Neural crest cell (in vitro differentiated cells): ENCODE results near the gene CENPM. TPM values are rescaled to one million over a fixed set of nuclear protein-coding genes. Genes with fewer than 3 reads are reported as not detected.

Experiments used
- DNase-seq: peaks from one replicate; pipeline ENCODE4 v3.0.0; 2021; ENCODE audit warnings: low read depth, mixed read lengths, low spot score
- H3K27ac Mint-ChIP-seq: one replicate; pipeline ENCODE4 v1.8.0; 2021; ENCODE audit warnings: mild to moderate bottlenecking, mixed read lengths; ENCODE audit not compliant: unreplicated experiment
- H3K27me3 Mint-ChIP-seq: 2 replicates; pipeline ENCODE4 v1.8.0; 2021; ENCODE audit warnings: low read depth, mild to moderate bottlenecking, mixed read lengths
- H3K36me3 Mint-ChIP-seq: 2 replicates; pipeline ENCODE4 v1.8.0; 2021; ENCODE audit warnings: low read depth, mild to moderate bottlenecking, mixed read lengths
- H3K4me1 Mint-ChIP-seq: 2 replicates; pipeline ENCODE4 v1.8.0; 2021; ENCODE audit warnings: mixed read lengths
- H3K4me3 Mint-ChIP-seq: one replicate; pipeline ENCODE4 v1.8.0; 2021; ENCODE audit warnings: mild to moderate bottlenecking, mixed read lengths
- H3K9me3 Mint-ChIP-seq: 2 replicates; pipeline ENCODE4 v1.8.0; 2021; ENCODE audit warnings: mixed read lengths
- long read RNA-seq: library from polyadenylated mRNA; unstranded; transcript quantifications from one replicate; pipeline ENCODE4 v2.0.0, GENCODE V29; 2020
- total RNA-seq: library from RNA; stranded (reverse); gene quantifications from 2 replicates; pipeline ENCODE4 v1.2.1, GENCODE V29; 2021
- TF ChIP-seq, protein P1 (sequence below): fragments of 200-600 bp; sonication (generic); conservative IDR thresholded peaks from 2 replicates; pipeline ENCODE4 v1.5.0; 2021; ENCODE audit warnings: antibody characterized with exemption, mild to moderate bottlenecking

Gene CENPM, protein sequence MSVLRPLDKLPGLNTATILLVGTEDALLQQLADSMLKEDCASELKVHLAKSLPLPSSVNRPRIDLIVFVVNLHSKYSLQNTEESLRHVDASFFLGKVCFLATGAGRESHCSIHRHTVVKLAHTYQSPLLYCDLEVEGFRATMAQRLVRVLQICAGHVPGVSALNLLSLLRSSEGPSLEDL
- 47.3 and 48.9 TPM in 2 replicates for total RNA-seq
- long read RNA-seq, transcript CENPM-201 (6 exons, 966 nt): major isoform, 11 of 13 reads
- long read RNA-seq, partial matches to known transcripts: 0 of 13 reads
- long read RNA-seq, other reads (novel, unspliced or antisense): 1 of 13 reads

DNA sequence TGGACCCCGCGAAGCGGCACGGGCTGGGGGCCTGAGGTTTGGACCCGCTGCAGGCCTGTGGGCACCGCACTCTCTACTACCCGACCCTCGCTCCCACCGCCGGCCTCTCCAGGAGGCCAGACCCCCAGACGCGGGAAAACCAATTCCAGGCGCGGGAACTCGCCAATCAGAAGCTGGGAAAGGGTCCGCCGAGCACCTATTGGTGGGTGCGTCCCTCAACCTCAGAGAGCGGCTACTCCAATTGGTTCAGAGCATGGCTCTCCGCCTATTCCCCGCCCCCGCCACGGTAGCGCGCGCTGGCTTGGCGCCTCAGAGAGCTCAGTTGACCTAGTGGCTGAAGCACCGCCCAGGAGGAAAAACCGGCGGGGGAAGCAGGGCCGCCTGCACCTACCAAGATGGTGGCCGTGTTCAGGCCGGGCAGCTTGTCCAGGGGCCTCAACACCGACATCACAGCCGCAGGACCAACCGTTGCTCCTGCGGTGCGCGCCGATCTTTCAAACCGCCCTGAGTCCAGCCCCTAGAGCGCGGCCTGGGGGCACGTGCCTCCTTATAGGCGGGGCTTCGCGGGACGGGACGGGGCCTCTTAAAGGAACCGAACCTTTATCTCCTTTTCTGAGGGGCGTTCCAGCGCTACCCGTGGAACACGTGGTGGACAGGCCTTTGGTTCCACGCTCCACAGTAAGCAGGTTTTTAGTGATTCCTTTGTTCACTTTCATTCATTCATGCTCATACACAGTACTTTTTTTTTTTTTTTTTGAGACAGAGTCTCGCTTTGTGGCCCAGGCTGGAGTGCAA lies at the start of gene CENPM:
TSS of gene CENPM (minus strand) at position 524 of the 795 bp plus-strand sequence. CDS start at position 448, 76 bp downstream.
- H3K36me3 Mint-ChIP-seq: peaks cover 5% of the 10 kb centered on the region
- DNase-seq: peak; percentile 91
- H3K4me3 Mint-ChIP-seq: peak within 1 kb of the TSS; percentile 97
- TF ChIP-seq, protein P1, sequence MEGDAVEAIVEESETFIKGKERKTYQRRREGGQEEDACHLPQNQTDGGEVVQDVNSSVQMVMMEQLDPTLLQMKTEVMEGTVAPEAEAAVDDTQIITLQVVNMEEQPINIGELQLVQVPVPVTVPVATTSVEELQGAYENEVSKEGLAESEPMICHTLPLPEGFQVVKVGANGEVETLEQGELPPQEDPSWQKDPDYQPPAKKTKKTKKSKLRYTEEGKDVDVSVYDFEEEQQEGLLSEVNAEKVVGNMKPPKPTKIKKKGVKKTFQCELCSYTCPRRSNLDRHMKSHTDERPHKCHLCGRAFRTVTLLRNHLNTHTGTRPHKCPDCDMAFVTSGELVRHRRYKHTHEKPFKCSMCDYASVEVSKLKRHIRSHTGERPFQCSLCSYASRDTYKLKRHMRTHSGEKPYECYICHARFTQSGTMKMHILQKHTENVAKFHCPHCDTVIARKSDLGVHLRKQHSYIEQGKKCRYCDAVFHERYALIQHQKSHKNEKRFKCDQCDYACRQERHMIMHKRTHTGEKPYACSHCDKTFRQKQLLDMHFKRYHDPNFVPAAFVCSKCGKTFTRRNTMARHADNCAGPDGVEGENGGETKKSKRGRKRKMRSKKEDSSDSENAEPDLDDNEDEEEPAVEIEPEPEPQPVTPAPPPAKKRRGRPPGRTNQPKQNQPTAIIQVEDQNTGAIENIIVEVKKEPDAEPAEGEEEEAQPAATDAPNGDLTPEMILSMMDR: no peak
- peaks cover 56% of the 10 kb centered on the region for H3K4me1 Mint-ChIP-seq
- peak within 1 kb of the TSS; percentile 94 for H3K27ac Mint-ChIP-seq
- no peaks in the 10 kb centered on the region for H3K9me3 Mint-ChIP-seq
- H3K27me3 Mint-ChIP-seq: no peaks in the 10 kb centered on the region

DNA sequence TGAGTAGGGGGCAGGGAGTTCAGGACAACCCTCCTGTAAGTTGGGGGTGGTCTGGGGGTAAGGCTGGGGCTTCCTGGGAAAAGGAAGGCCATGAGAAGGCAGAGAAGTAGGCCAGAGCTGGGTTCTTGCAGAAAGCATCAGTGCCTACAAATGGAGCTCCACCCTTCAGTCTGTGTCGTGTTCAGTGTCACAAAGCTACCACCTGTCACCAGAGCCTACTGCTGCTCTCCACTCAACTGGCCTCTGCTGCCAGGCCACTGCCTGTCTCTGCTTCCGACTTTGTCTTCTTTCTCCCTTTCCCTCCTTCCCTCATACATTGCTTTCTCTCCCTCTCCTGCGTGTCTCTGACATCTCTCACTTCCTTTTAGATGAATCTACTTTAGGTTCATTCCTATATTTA lies 48.3 kb upstream of the CENPM start:
- peaks cover 2% of the 10 kb centered on the region for H3K9me3 Mint-ChIP-seq
- TF ChIP-seq, protein P1: no peak
- H3K27ac Mint-ChIP-seq: no peak overlapping the region
- peaks cover 18% of the 10 kb centered on the region for H3K36me3 Mint-ChIP-seq
- no peak overlapping the region for H3K4me3 Mint-ChIP-seq
- no peaks in the 10 kb centered on the region for H3K27me3 Mint-ChIP-seq
- no peaks in the 10 kb centered on the region for H3K4me1 Mint-ChIP-seq
- no peak for DNase-seq

DNA sequence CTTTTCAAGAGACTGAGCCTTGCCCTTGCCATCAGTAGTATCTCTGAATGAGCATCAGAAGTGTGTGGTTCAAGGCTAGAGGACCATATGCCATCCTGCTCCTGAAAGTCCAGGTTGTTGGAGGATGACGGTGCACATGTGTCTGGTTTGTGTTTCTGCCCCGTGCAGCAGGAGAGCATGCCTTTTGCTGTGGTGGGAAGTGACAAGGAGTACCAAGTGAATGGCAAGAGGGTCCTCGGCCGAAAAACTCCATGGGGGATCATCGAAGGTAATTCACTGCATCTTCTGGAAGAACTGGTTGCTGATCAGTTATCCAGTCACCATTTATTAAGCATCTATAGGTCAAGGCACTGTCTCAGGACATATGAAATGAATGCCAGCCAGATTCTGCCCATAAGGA lies 45.5 kb upstream of the CENPM start:
- Mint-ChIP-seq H3K9me3 (no peaks in the 10 kb centered on the region), H3K4me3 (no peak overlapping the region), H3K27me3 (no peaks in the 10 kb centered on the region), H3K4me1 (no peaks in the 10 kb centered on the region), H3K27ac (no peak overlapping the region), H3K36me3 (peaks cover 18% of the 10 kb centered on the region)
- no peak for DNase-seq
- TF ChIP-seq, protein P1: no peak

DNA sequence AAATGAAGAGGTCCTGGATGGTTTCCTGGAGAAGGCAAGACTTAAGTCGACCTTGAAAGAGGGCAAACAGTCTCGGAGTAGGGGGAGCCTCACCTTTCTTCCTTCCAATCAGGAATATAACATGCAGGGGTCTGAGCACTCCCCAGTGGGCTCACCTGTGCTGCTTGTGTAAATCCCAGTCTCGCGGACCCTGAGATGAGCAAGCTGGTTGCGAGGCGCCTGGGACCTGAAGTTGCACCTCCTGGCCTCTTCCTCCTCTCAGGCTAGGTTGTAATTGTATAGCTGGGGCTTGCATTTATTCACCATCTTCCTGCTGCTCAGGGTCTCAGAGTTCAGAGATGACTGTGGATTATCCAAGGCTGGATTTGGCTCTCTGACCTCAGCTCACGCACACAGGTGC lies 44.2 kb upstream of the CENPM start:
- no peak overlapping the region for H3K4me3 Mint-ChIP-seq
- H3K9me3 Mint-ChIP-seq: no peaks in the 10 kb centered on the region
- no peaks in the 10 kb centered on the region for H3K4me1 Mint-ChIP-seq
- no peaks in the 10 kb centered on the region for H3K27me3 Mint-ChIP-seq
- DNase-seq: no peak
- TF ChIP-seq, protein P1: no peak
- peaks cover 14% of the 10 kb centered on the region for H3K36me3 Mint-ChIP-seq
- no peak overlapping the region for H3K27ac Mint-ChIP-seq

DNA sequence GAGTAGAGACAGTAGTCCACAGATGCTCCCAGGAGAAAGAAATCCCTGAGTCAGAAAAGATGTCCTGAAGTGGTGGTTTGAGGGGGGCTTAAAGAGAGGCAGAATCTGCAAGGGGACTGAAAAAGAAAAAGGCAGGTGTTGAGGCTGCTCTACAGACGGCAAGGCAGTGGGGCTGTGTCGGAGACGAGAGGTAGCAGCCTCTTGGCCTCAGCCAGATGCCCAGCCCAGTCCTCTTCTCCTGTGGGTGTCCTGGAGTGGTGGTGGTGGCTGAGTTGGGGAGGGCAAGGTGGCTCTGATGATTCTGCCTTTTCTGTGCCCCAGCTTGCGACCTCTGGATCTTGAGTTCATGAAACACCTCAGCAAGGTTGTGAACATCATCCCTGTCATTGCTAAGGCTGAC lies 42.3 kb upstream of the CENPM start:
- Mint-ChIP-seq H3K4me3 (no peak overlapping the region), H3K27ac (no peak overlapping the region), H3K4me1 (no peaks in the 10 kb centered on the region), H3K36me3 (peaks cover 12% of the 10 kb centered on the region), H3K27me3 (no peaks in the 10 kb centered on the region), H3K9me3 (no peaks in the 10 kb centered on the region)
- TF ChIP-seq, protein P1: no peak
- no peak for DNase-seq
